ENCODE data around the gene GALNS. TPM values are rescaled to one million over a fixed set of nuclear protein-coding genes. Genes with fewer than 3 reads are reported as not detected.

GALNS gene
- polyA plus RNA-seq, 2 of the 4 experiments (the other 2 are of a cell fraction), result 7.0 to 31.2 TPM

- no peak overlapping the region for H3K4me3 ChIP-seq
- H3K4me1 ChIP-seq, result no peaks in the 10 kb centered on the region
- DNase-seq (ENCODE audit: low read depth in 1 of 2, low spot score in 1 of 2), result peak in 1 of 2 experiments; percentile 25
- CTCF ChIA-PET, result no interaction called here
- WGBS (ENCODE audit: missing lambda C conversion rate), result 84% methylated on average over 11 of the region's 11 CpGs
- no peak overlapping the region for H3K4me2 ChIP-seq
- H3K9me3 ChIP-seq, result no peaks in the 10 kb centered on the region
- peak; percentile 52 to 66; a peak in 4 of 6 replicates for ATAC-seq
- TF ChIP-seq POLR2AphosphoS2 (conservative IDR thresholded peaks at IDR 0.05; ENCODE audit: low read length) (no peak), HMGXB4 (CRISPR knock-in tag; IDR thresholded peaks at IDR 0.05; ENCODE audit: borderline replicate concordance) (no peak), ATOH8 (CRISPR knock-in tag; IDR thresholded peaks at IDR 0.05; ENCODE audit: low read depth) (no peak), NFE2L2 (conservative IDR thresholded peaks at IDR 0.05; ENCODE audit: low read length) (no peak), RAD21 (conservative IDR thresholded peaks at IDR 0.05 in 1 of 2, IDR thresholded peaks at IDR 0.05 in 1 of 2) (no peak), ZC3H11A (IDR thresholded peaks at IDR 0.05) (no peak), SREBF2 (IDR thresholded peaks at IDR 0.05) (no peak), JUN (IDR thresholded peaks at IDR 0.05) (no peak), ESRRA (IDR thresholded peaks at IDR 0.05; ENCODE audit: borderline replicate concordance, low read length) (no peak)
- H3K27ac ChIP-seq, result no peak overlapping the region
- POLR2A ChIA-PET, result no interaction called here
- no peak for FAIRE-seq
These were observed 12.2 kb downstream of the GALNS start for GRCh38 chr16:88844419-88845036.

- ChIA-PET CTCF (interaction anchor here (0.6 to 1.1 kb wide), 3 partner anchors 17 to 106 kb away, joined by 3 to 5 read pairs (median 3); no protein-coding TSS in a partner anchor), POLR2A (no interaction called here)
- no peaks in the 10 kb centered on the region for H3K9me3 ChIP-seq
- 88% methylated on average over 20 of the region's 20 CpGs for WGBS (ENCODE audit: missing lambda C conversion rate)
- H3K4me2 ChIP-seq, result no peak overlapping the region
- TF ChIP-seq MAFK (IDR thresholded peaks at IDR 0.05; ENCODE audit: partially characterized antibody) (no peak), CEBPB (IDR thresholded peaks at IDR 0.05) (no peak)
- FAIRE-seq (no peak), ATAC-seq (no peak), DNase-seq (ENCODE audit: low read depth in 1 of 2, low spot score in 1 of 2) (no peak)
- no peaks in the 10 kb centered on the region for H3K4me1 ChIP-seq
- no peak overlapping the region for H3K4me3 ChIP-seq
- H3K27ac ChIP-seq, result no peak overlapping the region
These were observed 13.5 kb downstream of the GALNS start for GRCh38 chr16:88843256-88843655.

- no peak overlapping the region for H3K4me2 ChIP-seq
- WGBS (ENCODE audit: missing lambda C conversion rate), result 96% methylated on average over 25 of the region's 25 CpGs
- POLR2A ChIA-PET, result no interaction called here
- no peak for DNase-seq (ENCODE audit: low read depth in 1 of 2, low spot score in 1 of 2)
- TF ChIP-seq BCL3 (IDR thresholded peaks at IDR 0.05) (no peak), SMC3 (IDR thresholded peaks at IDR 0.05) (no peak), ZFP36 (IDR thresholded peaks at IDR 0.05; ENCODE audit: borderline replicate concordance, partially characterized antibody) (no peak), POLR2A (IDR thresholded peaks at IDR 0.05; ENCODE audit: low read length) (no peak), RNF2 (IDR thresholded peaks at IDR 0.05; ENCODE audit: borderline replicate concordance, low read depth) (no peak), RFX5 (IDR thresholded peaks at IDR 0.05) (no peak), JUN (IDR thresholded peaks at IDR 0.05) (no peak)
- H3K4me3 ChIP-seq, result no peak overlapping the region
- no peaks in the 10 kb centered on the region for H3K9me3 ChIP-seq
- no peaks in the 10 kb centered on the region for H3K4me1 ChIP-seq
- ATAC-seq, result no peak
- CTCF ChIA-PET, result interaction anchor here (0.6 to 1.1 kb wide), 3 partner anchors 17 to 106 kb away, joined by 3 to 5 read pairs (median 3); no protein-coding TSS in a partner anchor
- no peak for FAIRE-seq
- no peak overlapping the region for H3K27ac ChIP-seq
These were observed 13.9 kb downstream of the GALNS start for GRCh38 chr16:88842806-88843205.
